Measurements from ENCODE around the gene SH3RF3.
"Not testable (repeated sequence)": the region's sequence is repeated elsewhere in the genome, so short reads cannot be mapped to it uniquely, and the experiment has no call there.

SH3RF3 gene

DNA sequence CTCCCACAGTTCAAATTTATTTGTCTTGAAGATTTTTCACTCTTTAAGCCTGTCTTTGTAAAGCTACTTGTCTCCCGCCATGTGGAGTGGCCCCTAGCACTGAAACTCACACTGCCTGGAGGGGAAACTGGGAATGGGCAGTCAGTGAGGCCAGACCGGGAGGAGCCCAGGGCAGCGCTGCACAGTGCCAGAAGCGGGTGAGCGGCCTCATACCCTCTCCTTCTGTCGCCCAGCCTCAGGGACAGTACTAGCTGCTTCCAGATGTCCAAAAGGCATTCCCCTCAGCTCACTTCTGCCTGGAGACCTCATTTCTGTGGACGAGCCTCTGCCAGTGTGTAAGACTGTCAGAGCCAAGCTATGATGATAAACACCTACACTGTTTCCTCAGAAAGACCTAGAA, 404.8 kb downstream of the SH3RF3 start:
- TF ChIP-seq, protein P1, sequence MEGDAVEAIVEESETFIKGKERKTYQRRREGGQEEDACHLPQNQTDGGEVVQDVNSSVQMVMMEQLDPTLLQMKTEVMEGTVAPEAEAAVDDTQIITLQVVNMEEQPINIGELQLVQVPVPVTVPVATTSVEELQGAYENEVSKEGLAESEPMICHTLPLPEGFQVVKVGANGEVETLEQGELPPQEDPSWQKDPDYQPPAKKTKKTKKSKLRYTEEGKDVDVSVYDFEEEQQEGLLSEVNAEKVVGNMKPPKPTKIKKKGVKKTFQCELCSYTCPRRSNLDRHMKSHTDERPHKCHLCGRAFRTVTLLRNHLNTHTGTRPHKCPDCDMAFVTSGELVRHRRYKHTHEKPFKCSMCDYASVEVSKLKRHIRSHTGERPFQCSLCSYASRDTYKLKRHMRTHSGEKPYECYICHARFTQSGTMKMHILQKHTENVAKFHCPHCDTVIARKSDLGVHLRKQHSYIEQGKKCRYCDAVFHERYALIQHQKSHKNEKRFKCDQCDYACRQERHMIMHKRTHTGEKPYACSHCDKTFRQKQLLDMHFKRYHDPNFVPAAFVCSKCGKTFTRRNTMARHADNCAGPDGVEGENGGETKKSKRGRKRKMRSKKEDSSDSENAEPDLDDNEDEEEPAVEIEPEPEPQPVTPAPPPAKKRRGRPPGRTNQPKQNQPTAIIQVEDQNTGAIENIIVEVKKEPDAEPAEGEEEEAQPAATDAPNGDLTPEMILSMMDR (IDR thresholded peaks at IDR 0.05; ENCODE audit: low read length, missing control alignments), result no peak
- H3K4me3 ChIP-seq (replicated peaks; ENCODE audit: low read depth, low read length), result no peak overlapping the region
- no peak for DNase-seq (ENCODE audit: low read depth)

DNA sequence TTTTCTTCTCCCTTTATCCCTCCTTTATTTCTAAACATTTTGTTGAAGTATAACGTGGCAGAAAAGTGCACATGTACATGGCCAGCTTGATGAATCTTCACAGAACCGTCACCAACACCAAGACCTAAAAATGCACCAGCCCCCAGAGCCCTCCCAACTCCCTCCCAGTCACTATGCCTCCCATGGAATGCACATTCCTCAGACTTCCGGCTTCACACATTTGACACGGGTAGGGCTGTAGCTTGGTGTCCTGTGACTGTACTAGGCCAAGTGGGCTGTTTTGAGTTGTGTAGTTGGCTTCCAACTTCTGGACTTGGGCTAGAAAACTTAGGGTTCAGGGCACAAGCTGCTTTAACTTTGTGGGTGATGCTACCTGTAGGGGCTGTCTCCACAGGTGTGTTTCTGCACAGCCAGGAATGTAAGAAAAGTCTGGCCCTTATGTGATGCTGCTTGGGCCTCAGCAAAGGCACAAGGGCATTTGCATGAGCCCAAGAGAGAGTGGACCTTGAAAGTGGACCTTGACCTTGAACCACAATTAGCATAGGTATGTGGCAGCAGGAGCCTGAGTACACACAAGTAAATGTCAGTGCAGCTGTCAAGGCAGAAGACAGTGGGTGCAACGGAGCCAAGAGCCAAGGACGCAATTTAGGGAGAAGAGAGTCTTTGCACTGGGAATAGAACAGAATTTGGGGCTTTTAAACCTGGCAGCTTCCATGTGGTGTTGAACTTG, 406.4 kb downstream of the SH3RF3 start:
- no peak overlapping the region for H3K4me3 ChIP-seq (replicated peaks; ENCODE audit: low read depth, low read length)
- no peak for DNase-seq (ENCODE audit: low read depth)
- TF ChIP-seq, protein P1 (IDR thresholded peaks at IDR 0.05; ENCODE audit: low read length, missing control alignments), result no peak

DNA sequence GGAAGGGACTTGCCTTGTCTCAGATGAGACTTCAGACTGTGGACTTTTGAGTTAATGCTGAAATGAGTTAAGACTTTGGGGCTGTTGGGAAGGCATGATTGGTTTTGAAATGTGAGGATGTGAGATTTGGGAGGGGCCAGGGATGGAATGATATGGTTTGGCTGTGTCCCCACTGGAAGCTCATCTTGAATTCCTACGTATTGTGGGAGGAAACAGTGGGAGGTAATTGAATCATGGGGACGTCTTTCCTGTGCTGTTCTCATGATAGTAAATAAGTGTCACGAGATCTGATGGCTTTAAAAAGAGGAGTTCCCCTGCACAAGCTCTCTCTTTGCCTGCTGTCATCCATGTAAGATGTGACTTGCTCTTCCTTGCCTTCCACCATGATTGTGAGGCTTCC, 407.6 kb downstream of the SH3RF3 start:
- peak; percentile 67 for DNase-seq (ENCODE audit: low read depth)
- H3K4me3 ChIP-seq (replicated peaks; ENCODE audit: low read depth, low read length), result not testable (repeated sequence)

DNA sequence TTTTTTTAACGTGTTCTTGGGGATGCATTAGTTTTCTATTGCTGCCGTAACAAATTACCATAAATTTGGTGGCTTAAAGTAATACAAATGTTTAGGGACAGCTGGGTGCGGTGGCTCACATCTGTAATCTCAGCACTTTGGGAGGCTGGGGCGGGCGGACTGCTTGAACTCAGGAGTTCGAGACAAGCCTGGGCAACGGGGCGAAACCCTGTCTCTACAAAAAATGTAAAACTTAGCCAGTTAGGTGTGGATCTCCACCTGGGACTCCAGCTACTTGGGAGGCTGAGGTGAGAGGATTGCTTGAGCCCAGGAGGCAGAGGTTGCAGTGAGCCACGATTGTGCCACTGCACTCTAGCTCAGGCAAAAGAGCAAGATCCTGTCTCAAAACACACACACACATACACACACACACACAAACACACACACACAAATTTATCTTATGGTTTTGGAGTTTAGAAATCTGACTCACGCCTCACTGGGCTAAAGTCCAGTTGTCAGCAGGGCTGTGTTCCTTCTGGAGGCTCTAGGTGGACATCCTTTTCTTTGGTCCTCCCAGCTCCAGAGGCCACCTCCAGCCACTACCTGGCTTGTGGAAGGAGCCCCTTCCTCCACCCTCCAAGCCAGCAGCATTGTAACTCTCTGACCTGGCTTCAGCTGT, 408.7 kb downstream of the SH3RF3 start:
- peak; percentile 57 for DNase-seq (ENCODE audit: low read depth)
- TF ChIP-seq, protein P1 (IDR thresholded peaks at IDR 0.05; ENCODE audit: low read length, missing control alignments), result no peak
- H3K4me3 ChIP-seq (replicated peaks; ENCODE audit: low read depth, low read length), result no peak overlapping the region

DNA sequence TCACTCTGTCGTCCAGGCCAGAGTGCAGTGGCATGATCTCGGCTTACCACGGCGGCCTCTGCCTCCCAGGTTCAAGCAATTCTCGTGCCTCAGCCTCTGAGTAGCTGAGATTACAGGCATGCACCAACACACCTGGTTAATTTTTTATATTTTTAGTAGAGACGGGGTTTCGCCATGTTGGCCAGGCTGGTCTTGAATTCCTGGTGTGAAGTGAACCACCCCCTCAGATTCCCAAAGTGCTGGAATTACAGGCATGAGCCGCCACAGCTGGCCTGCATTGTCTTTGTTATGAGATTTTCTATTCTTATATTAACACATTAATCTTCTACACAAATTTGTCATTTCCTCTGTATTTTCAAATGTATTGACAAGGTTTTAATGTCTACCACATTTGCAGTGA, 409.5 kb downstream of the SH3RF3 start:
- no peak for DNase-seq (ENCODE audit: low read depth)
- TF ChIP-seq, protein P1 (IDR thresholded peaks at IDR 0.05; ENCODE audit: low read length, missing control alignments), result no peak
- no peak overlapping the region for H3K4me3 ChIP-seq (replicated peaks; ENCODE audit: low read depth, low read length)

DNA sequence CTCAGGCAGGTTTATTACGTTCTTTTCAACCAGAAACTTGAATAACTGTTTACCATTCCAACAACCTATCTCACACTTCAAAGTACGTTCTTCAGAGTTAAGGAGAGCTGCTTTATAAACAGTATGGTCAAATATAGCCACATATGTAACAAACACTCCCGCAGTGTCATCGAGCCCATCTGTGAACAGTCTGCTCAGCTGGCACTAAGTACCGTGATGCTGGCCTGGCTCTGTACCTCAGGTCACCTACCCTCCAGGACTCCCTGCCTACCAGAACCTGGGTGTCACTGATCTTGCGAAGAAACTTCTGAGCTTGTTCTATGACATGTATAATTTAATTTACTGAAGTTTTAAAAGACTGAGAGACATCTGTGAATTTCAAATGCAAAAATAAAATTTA, 413.4 kb downstream of the SH3RF3 start:
- DNase-seq (ENCODE audit: low read depth), result no peak
- TF ChIP-seq, protein P1 (IDR thresholded peaks at IDR 0.05; ENCODE audit: low read length, missing control alignments), result no peak
- H3K4me3 ChIP-seq (replicated peaks; ENCODE audit: low read depth, low read length), result no peak overlapping the region

DNA sequence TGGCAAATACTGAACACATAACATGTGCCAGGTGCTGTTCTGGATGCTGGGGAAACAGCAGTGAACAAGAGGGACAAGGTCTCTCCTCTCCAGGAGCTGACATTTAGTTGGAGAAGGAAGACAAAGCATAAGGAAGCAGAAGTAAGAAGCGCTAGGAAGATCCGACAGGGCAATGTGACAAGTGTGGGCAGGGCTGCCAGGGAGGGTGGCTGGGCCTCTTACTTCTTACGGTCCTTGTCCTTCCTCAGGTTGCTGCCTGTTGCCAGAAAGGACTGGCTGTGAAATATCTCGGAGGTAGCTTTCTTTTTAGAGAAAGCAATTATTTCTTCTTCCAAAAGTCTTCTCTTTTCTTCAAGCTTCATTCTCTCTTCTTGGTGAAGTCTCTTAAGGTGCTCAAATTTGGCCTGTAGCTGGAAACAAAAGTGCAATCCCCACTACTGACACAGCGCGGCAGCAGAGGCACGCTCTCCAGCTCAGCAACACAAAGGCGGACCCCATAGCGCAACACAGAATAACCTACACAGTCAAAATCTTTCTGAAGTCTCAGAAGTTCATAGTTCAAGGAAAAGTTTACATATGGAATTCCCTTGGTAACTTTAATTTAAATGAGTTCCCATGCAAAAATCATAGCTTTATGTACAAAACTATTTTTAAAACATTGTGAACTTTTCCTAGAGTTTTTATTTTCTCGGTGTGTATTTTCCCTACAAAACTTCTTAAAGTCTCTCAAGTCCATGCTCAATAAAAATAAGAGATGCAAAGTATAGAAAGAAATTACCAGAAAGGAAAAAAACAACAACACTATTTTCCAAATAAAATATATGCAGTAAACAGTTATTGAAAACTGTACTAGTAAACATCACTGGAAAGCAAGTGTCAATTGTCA, 417.1 kb downstream of the SH3RF3 start:
- TF ChIP-seq, protein P1 (IDR thresholded peaks at IDR 0.05; ENCODE audit: low read length, missing control alignments), result peak; percentile 96
- no peak overlapping the region for H3K4me3 ChIP-seq (replicated peaks; ENCODE audit: low read depth, low read length)
- DNase-seq (ENCODE audit: low read depth), result peak; percentile 79
